GM23338 (cell line): ENCODE measurements around the gene OR51B2. TPM values are rescaled to one million over a fixed set of nuclear protein-coding genes. Genes with fewer than 3 reads are reported as not detected.

Source experiments
- ATAC-seq: fragments of 200-7000 bp; cut with Tn5 transposase; 3 replicates; pipeline ENCODE4 v1.9.1; 2020
- DNase-seq: peaks from one replicate; pipeline ENCODE4 v3.0.0-alpha.2; 2015; ENCODE audit warnings: low spot score
- H2AFZ ChIP-seq: fragments of 200-600 bp; sonication (generic); 2 replicates; pipeline ENCODE4 v1.8.0; 2016; ENCODE audit warnings: antibody characterized with exemption, mild to moderate bottlenecking, moderate library complexity
- H3F3A ChIP-seq: fragments of 200-600 bp; sonication (generic); replicated peaks from 2 replicates; pipeline ENCODE4 v1.8.0; 2017; ENCODE audit warnings: antibody characterized with exemption, mixed run types, low read depth
- H3K27ac ChIP-seq: fragments of 200-600 bp; sonication (generic); 2 replicates; pipeline ENCODE4 v1.6.1; 2016; ENCODE audit warnings: low read depth
- H3K27me3 ChIP-seq: fragments of 200-600 bp; sonication (generic); 2 replicates; pipeline ENCODE4 v1.8.0; 2016; ENCODE audit warnings: mild to moderate bottlenecking, mixed run types, moderate library complexity; ENCODE audit not compliant: insufficient read depth
- H3K36me3 ChIP-seq: fragments of 200-600 bp; sonication (generic); 2 replicates; pipeline ENCODE4 v1.8.0; 2016; ENCODE audit warnings: mild to moderate bottlenecking; ENCODE audit not compliant: insufficient read depth
- H3K4me1 ChIP-seq: fragments of 200-600 bp; sonication (generic); 2 replicates; pipeline ENCODE4 v1.8.0; 2016; ENCODE audit warnings: mild to moderate bottlenecking, moderate library complexity; ENCODE audit not compliant: insufficient read depth
- H3K4me2 ChIP-seq: fragments of 200-600 bp; sonication (generic); 2 replicates; pipeline ENCODE4 v1.7.1; 2017; ENCODE audit warnings: mixed run types
- H3K4me3 ChIP-seq: fragments of 200-600 bp; sonication (generic); 2 replicates; pipeline ENCODE4 v1.6.1; 2016; ENCODE audit warnings: mixed run types
- H3K79me2 ChIP-seq: fragments of 200-600 bp; sonication (generic); replicated peaks from 2 replicates; pipeline ENCODE4 v1.8.0; 2017; ENCODE audit warnings: mild to moderate bottlenecking; ENCODE audit not compliant: insufficient read depth
- H3K9me2 ChIP-seq: fragments of 200-600 bp; sonication (generic); 2 replicates; pipeline ENCODE4 v1.8.0; 2017; ENCODE audit not compliant: insufficient read depth
- H4K20me1 ChIP-seq: fragments of 200-600 bp; sonication (generic); replicated peaks from 2 replicates; pipeline ENCODE4 v1.8.0; 2017; ENCODE audit warnings: mild to moderate bottlenecking; ENCODE audit not compliant: insufficient read depth
- H3K27ac Mint-ChIP-seq: 2 replicates; pipeline ENCODE4 v1.8.0; 2020; ENCODE audit warnings: inconsistent platforms, mild to moderate bottlenecking, moderate library complexity, mixed read lengths
- H3K27me3 Mint-ChIP-seq: 3 replicates; pipeline ENCODE4 v1.8.0; 2022; ENCODE audit warnings: low read depth, mild to moderate bottlenecking, moderate library complexity, mixed read lengths, inconsistent platforms; ENCODE audit not compliant: insufficient read depth, poor library complexity
- H3K36me3 Mint-ChIP-seq: 3 replicates; pipeline ENCODE4 v1.8.0; 2021; ENCODE audit warnings: low read depth, mild to moderate bottlenecking, inconsistent platforms, moderate library complexity, mixed read lengths
- H3K4me1 Mint-ChIP-seq: 3 replicates; pipeline ENCODE4 v1.8.0; 2020; ENCODE audit warnings: mild to moderate bottlenecking, inconsistent platforms, mixed read lengths
- H3K4me3 Mint-ChIP-seq: 3 replicates; pipeline ENCODE4 v1.8.0; 2021; ENCODE audit warnings: moderate library complexity, mild to moderate bottlenecking, inconsistent platforms, mixed read lengths
- H3K9me3 Mint-ChIP-seq: 3 replicates; pipeline ENCODE4 v1.8.0; 2020; ENCODE audit warnings: moderate library complexity, mild to moderate bottlenecking, inconsistent platforms, mixed read lengths
- CREB1 ChIP-seq: fragments of 250-450 bp; sonication (Bioruptor Pico); IDR thresholded peaks from 2 replicates; pipeline ENCODE4 v1.5.0; 2020; ENCODE audit warnings: low read depth, mild to moderate bottlenecking, moderate library complexity
- EZH2 ChIP-seq: fragments of 200-600 bp; sonication (generic); IDR thresholded peaks from one replicate; pipeline ENCODE4 v1.8.0; 2017; ENCODE audit warnings: antibody characterized with exemption, mild to moderate bottlenecking, low read depth; ENCODE audit not compliant: unreplicated experiment
- EZH2phosphoT487 ChIP-seq: fragments of 200-600 bp; sonication (generic); IDR thresholded peaks from one replicate; pipeline ENCODE4 v1.8.1; 2018; ENCODE audit warnings: antibody characterized with exemption; ENCODE audit not compliant: unreplicated experiment
- STAT1 ChIP-seq: IDR thresholded peaks from one replicate; pipeline ENCODE4 v1.6.1; 2016; ENCODE audit warnings: antibody characterized with exemption; ENCODE audit not compliant: unreplicated experiment
- ZNF114 ChIP-seq: fragments of 250-450 bp; sonication (Bioruptor Pico); IDR thresholded peaks from 2 replicates; pipeline ENCODE4 v1.5.0; 2020; ENCODE audit warnings: mild to moderate bottlenecking, moderate library complexity
- ZNF331 ChIP-seq: fragments of 250-450 bp; sonication (Bioruptor Pico); IDR thresholded peaks from 2 replicates; pipeline ENCODE4 v1.5.0; 2020; ENCODE audit warnings: low read depth, mild to moderate bottlenecking, moderate library complexity
- polyA plus RNA-seq: library from polyadenylated mRNA; unstranded; fragments of >200 nt; fragmentation: Nextera tagmentation; extraction: Ambion mirVana; gene quantifications from 2 replicates; pipeline ENCODE4 v1.2.1, GENCODE V29; 2016
- total RNA-seq: library from RNA; depleted of rRNA; stranded (reverse); fragments of >200 nt; shearing (Covaris generic); gene quantifications from 2 replicates; pipeline ENCODE4 v1.2.3, GENCODE V29; 2014
- TF ChIP-seq, protein P1 (sequence below): IDR thresholded peaks from one replicate; pipeline ENCODE4 v1.6.1; 2018; ENCODE audit warnings: antibody characterized with exemption; ENCODE audit not compliant: unreplicated experiment
- TF ChIP-seq, protein P2 (sequence below): fragments of 250-450 bp; sonication (Bioruptor Pico); IDR thresholded peaks from 2 replicates; pipeline ENCODE4 v1.5.0; 2020; ENCODE audit warnings: mild to moderate bottlenecking, moderate library complexity

Gene OR51B2
- total and polyA plus RNA-seq, 2 experiments from 2014 or later, result not detected

DNA sequence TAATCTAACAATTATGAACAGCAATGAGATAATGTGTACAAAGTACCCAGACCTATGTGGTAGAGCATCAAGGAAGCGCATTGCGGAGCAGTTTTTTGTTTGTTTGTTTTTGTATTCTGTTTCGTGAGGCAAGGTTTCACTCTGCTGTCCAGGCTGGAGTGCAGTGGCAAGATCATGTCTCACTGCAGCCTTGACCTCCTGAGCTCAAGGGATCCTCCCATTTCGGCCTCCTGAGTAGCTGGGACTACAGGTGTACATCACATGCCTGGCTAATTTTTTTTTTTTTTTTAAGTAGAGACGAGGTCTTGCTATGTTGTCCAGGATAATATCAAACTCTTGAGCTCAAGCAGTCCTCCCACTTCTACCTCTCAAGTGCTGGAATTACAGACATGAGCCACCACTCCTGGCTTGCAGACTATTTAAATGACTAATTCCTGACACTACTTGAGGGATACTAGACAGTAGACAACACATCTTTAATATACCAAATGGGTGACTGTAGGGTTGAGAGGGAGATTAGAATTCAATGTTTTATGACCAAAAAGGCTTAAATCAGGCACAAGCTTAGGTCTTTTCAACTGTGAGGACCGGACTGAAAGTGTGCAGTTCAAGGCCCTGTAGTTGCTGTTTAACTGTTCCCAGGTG lies 35.1 kb downstream of the OR51B2 start:
- no peaks in the 10 kb centered on the region for H3F3A ChIP-seq
- no peak overlapping the region for H3K4me3 ChIP-seq
- H3K27me3 ChIP-seq, result no peaks in the 10 kb centered on the region
- TF ChIP-seq ZNF114 (CRISPR knock-in tag), result no peak
- no peak for TF ChIP-seq EZH2phosphoT487
- TF ChIP-seq, protein P1, sequence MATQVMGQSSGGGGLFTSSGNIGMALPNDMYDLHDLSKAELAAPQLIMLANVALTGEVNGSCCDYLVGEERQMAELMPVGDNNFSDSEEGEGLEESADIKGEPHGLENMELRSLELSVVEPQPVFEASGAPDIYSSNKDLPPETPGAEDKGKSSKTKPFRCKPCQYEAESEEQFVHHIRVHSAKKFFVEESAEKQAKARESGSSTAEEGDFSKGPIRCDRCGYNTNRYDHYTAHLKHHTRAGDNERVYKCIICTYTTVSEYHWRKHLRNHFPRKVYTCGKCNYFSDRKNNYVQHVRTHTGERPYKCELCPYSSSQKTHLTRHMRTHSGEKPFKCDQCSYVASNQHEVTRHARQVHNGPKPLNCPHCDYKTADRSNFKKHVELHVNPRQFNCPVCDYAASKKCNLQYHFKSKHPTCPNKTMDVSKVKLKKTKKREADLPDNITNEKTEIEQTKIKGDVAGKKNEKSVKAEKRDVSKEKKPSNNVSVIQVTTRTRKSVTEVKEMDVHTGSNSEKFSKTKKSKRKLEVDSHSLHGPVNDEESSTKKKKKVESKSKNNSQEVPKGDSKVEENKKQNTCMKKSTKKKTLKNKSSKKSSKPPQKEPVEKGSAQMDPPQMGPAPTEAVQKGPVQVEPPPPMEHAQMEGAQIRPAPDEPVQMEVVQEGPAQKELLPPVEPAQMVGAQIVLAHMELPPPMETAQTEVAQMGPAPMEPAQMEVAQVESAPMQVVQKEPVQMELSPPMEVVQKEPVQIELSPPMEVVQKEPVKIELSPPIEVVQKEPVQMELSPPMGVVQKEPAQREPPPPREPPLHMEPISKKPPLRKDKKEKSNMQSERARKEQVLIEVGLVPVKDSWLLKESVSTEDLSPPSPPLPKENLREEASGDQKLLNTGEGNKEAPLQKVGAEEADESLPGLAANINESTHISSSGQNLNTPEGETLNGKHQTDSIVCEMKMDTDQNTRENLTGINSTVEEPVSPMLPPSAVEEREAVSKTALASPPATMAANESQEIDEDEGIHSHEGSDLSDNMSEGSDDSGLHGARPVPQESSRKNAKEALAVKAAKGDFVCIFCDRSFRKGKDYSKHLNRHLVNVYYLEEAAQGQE, result no peak
- no peak for TF ChIP-seq EZH2
- no peaks in the 10 kb centered on the region for H3K36me3 ChIP-seq
- no peak overlapping the region for H3K4me2 ChIP-seq
- Mint-ChIP-seq H3K36me3 (no peaks in the 10 kb centered on the region; the same call in 2 of the 3 replicates), H3K4me1 (no peaks in the 10 kb centered on the region), H3K27ac (no peak overlapping the region), H3K4me3 (no peak overlapping the region), H3K9me3 (no peaks in the 10 kb centered on the region), H3K27me3 (no peaks in the 10 kb centered on the region)
- 0 out of 2 replicates have a peak overlapping the region, but pooled peaks have one; percentile 18 for H2AFZ ChIP-seq
- H3K9me2 ChIP-seq, result peaks cover 3% of the 10 kb centered on the region; the same call in 1 of the 2 replicates
- ATAC-seq (no peak), DNase-seq (no peak)
- no peaks in the 10 kb centered on the region for H3K4me1 ChIP-seq
- no peaks in the 10 kb centered on the region for H4K20me1 ChIP-seq
- no peak overlapping the region for H3K27ac ChIP-seq
- H3K79me2 ChIP-seq, result no peaks in the 10 kb centered on the region

DNA sequence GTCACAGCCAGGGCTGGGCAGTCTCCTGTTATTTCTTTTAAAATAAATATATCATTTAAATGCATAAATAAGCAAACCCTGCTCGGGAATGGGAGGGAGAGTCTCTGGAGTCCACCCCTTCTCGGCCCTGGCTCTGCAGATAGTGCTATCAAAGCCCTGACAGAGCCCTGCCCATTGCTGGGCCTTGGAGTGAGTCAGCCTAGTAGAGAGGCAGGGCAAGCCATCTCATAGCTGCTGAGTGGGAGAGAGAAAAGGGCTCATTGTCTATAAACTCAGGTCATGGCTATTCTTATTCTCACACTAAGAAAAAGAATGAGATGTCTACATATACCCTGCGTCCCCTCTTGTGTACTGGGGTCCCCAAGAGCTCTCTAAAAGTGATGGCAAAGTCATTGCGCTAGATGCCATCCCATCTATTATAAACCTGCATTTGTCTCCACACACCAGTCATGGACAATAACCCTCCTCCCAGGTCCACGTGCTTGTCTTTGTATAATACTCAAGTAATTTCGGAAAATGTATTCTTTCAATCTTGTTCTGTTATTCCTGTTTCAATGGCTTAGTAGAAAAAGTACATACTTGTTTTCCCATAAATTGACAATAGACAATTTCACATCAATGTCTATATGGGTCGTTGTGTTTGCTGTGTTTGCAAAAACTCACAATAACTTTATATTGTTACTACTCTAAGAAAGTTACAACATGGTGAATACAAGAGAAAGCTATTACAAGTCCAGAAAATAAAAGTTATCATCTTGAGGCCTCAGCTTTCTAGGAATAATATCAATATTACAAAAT lies 35.8 kb downstream of the OR51B2 start:
- H3K27ac Mint-ChIP-seq, result no peak overlapping the region
- peaks cover 3% of the 10 kb centered on the region; the same call in 1 of the 2 replicates for H3K9me2 ChIP-seq
- no peaks in the 10 kb centered on the region for H3K27me3 Mint-ChIP-seq
- H3K4me3 ChIP-seq, result no peak overlapping the region
- no peak for DNase-seq
- no peaks in the 10 kb centered on the region for H4K20me1 ChIP-seq
- H3K27me3 ChIP-seq, result no peaks in the 10 kb centered on the region
- H3K4me2 ChIP-seq, result no peak overlapping the region
- H3K4me3 Mint-ChIP-seq, result no peak overlapping the region
- H3K4me1 ChIP-seq, result no peaks in the 10 kb centered on the region
- no peak overlapping the region for H3K27ac ChIP-seq
- H3K9me3 Mint-ChIP-seq, result no peaks in the 10 kb centered on the region
- no peak overlapping the region for H2AFZ ChIP-seq
- H3K36me3 ChIP-seq, result no peaks in the 10 kb centered on the region
- ATAC-seq, result no peak
- no peaks in the 10 kb centered on the region for H3K4me1 Mint-ChIP-seq
- no peaks in the 10 kb centered on the region for H3F3A ChIP-seq
- H3K36me3 Mint-ChIP-seq, result no peaks in the 10 kb centered on the region; the same call in 2 of the 3 replicates
- H3K79me2 ChIP-seq, result no peaks in the 10 kb centered on the region
- no peak for TF ChIP-seq STAT1
- no peak for TF ChIP-seq EZH2
- TF ChIP-seq CREB1 (CRISPR knock-in tag), result no peak
- TF ChIP-seq ZNF331 (CRISPR knock-in tag), result no peak
- TF ChIP-seq, protein P2, sequence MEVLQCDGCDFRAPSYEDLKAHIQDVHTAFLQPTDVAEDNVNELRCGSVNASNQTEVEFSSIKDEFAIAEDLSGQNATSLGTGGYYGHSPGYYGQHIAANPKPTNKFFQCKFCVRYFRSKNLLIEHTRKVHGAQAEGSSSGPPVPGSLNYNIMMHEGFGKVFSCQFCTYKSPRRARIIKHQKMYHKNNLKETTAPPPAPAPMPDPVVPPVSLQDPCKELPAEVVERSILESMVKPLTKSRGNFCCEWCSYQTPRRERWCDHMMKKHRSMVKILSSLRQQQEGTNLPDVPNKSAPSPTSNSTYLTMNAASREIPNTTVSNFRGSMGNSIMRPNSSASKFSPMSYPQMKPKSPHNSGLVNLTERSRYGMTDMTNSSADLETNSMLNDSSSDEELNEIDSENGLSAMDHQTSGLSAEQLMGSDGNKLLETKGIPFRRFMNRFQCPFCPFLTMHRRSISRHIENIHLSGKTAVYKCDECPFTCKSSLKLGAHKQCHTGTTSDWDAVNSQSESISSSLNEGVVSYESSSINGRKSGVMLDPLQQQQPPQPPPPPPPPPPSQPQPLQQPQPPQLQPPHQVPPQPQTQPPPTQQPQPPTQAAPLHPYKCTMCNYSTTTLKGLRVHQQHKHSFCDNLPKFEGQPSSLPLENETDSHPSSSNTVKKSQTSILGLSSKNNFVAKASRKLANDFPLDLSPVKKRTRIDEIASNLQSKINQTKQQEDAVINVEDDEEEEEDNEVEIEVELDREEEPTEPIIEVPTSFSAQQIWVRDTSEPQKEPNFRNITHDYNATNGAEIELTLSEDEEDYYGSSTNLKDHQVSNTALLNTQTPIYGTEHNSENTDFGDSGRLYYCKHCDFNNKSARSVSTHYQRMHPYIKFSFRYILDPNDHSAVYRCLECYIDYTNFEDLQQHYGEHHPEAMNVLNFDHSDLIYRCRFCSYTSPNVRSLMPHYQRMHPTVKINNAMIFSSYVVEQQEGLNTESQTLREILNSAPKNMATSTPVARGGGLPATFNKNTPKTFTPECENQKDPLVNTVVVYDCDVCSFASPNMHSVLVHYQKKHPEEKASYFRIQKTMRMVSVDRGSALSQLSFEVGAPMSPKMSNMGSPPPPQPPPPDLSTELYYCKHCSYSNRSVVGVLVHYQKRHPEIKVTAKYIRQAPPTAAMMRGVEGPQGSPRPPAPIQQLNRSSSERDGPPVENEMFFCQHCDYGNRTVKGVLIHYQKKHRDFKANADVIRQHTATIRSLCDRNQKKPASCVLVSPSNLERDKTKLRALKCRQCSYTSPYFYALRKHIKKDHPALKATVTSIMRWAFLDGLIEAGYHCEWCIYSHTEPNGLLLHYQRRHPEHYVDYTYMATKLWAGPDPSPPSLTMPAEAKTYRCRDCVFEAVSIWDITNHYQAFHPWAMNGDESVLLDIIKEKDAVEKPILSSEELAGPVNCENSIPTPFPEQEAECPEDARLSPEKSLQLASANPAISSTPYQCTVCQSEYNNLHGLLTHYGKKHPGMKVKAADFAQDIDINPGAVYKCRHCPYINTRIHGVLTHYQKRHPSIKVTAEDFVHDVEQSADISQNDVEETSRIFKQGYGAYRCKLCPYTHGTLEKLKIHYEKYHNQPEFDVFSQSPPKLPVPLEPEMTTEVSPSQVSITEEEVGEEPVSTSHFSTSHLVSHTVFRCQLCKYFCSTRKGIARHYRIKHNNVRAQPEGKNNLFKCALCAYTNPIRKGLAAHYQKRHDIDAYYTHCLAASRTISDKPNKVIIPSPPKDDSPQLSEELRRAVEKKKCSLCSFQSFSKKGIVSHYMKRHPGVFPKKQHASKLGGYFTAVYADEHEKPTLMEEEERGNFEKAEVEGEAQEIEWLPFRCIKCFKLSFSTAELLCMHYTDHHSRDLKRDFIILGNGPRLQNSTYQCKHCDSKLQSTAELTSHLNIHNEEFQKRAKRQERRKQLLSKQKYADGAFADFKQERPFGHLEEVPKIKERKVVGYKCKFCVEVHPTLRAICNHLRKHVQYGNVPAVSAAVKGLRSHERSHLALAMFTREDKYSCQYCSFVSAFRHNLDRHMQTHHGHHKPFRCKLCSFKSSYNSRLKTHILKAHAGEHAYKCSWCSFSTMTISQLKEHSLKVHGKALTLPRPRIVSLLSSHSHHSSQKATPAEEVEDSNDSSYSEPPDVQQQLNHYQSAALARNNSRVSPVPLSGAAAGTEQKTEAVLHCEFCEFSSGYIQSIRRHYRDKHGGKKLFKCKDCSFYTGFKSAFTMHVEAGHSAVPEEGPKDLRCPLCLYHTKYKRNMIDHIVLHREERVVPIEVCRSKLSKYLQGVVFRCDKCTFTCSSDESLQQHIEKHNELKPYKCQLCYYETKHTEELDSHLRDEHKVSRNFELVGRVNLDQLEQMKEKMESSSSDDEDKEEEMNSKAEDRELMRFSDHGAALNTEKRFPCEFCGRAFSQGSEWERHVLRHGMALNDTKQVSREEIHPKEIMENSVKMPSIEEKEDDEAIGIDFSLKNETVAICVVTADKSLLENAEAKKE (CRISPR knock-in tag), result no peak
